ENCODE results near the gene APCDD1.
"Not testable (repeated sequence)": the region's sequence is repeated elsewhere in the genome, so short reads cannot be mapped to it uniquely, and the experiment has no call there.

The APCDD1 gene

DNA sequence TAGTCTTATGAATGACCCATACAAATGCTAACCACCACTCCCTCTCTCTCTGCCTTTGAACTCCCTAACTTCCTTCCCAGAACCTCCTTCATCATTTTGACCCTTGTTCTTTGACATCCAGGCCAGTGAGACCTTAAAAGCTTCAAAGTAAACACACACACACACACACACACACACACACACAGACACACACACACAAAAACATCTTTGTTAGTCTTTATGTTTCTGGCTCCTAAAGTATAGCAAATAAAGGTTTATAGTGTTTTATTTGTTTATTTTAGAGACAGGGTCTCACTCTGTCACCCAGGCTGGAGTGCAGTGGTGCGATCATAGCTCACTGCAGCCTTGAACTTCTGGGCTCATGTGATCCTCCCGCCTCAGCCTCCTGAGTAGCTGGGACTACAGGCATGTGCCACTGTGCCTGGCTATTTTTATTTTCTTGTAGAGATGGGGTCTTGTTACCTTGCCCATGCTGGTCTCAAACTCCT, 9.8 kb downstream of the APCDD1 start:
- not testable (repeated sequence) for H3K27me3 Mint-ChIP-seq; H3K36me3 Mint-ChIP-seq (ENCODE audit: low read depth); H3K9me3 Mint-ChIP-seq; H3K27ac Mint-ChIP-seq; H3K4me3 Mint-ChIP-seq; H3K4me1 Mint-ChIP-seq (ENCODE audit: low read depth)

DNA sequence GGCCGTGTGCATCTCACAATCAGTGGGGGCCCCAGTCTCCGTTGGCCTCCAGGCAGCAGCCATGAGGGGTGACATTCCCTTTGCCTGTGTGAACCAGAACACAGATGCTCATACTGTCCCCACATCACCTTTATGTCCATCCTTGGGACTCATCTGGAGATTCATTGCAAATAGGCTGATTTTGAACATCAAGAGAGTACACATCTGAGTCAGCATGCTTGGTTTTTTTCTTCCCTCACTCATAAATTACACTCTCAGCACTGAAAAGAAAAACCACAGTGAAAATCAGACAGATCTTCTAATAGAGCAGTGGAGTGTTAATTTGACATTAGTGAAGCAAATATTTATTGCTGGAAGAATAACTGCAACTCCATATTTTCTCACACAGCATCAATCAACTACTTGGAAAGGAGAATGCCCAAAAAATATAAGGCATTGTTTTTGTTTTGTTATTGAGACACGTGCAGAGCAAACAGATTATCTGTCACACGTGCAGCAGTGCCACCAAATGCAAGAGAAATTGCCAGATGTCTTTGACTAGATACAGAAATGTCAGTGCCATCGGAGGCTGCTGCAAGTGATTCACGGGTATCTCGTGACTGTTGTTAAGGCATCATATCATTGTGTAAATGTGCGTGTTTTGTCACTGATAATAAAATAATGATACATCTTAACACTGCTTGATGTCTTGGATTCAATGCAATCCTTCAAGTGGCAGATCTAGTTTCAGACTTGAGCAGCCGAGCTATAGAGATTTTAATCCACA, 10.9 kb downstream of the APCDD1 start:
- Mint-ChIP-seq H3K4me1 (ENCODE audit: low read depth) (no peaks in the 10 kb centered on the region), H3K4me3 (no peak overlapping the region), H3K36me3 (ENCODE audit: low read depth) (no peaks in the 10 kb centered on the region), H3K9me3 (peaks cover 6% of the 10 kb centered on the region), H3K27ac (no peak overlapping the region), H3K27me3 (no peaks in the 10 kb centered on the region)

DNA sequence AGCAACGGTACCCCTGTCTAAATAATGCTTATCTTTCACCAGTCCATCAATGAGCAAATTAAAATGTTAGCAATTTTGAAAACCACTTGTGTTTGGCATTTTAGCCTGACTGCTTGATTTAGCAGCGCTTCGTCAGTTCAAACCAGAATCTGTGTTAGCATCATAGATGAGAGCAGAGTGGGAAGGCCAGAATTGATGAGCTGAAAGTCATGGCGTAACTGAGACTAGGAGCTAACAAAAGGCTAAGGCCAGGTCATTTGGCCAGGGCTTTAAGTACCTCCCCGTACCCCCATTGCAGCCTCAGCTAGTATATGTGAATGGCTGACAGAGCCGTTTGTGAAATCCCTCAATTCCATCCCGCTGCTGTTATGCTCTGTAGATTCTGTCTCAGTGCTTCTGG, 16.0 kb downstream of the APCDD1 start:
- no peaks in the 10 kb centered on the region for H3K9me3 Mint-ChIP-seq
- no peaks in the 10 kb centered on the region for H3K36me3 Mint-ChIP-seq (ENCODE audit: low read depth)
- no peak overlapping the region for H3K27ac Mint-ChIP-seq
- no peaks in the 10 kb centered on the region for H3K4me1 Mint-ChIP-seq (ENCODE audit: low read depth)
- H3K4me3 Mint-ChIP-seq: no peak overlapping the region
- peaks cover 4% of the 10 kb centered on the region for H3K27me3 Mint-ChIP-seq

DNA sequence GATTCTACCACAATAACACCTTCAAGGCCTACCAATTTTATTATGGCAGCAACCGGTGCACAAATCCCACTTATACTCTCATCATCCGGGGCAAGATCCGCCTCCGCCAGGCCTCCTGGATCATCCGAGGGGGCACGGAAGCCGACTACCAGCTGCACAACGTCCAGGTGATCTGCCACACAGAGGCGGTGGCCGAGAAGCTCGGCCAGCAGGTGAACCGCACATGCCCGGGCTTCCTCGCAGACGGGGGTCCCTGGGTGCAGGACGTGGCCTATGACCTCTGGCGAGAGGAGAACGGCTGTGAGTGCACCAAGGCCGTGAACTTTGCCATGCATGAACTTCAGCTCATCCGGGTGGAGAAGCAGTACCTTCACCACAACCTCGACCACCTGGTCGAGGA, 17.1 kb downstream of the APCDD1 start:
- H3K4me1 Mint-ChIP-seq (ENCODE audit: low read depth): peaks cover 7% of the 10 kb centered on the region
- H3K9me3 Mint-ChIP-seq: no peaks in the 10 kb centered on the region
- no peak overlapping the region for H3K4me3 Mint-ChIP-seq
- H3K27ac Mint-ChIP-seq: no peak overlapping the region
- H3K36me3 Mint-ChIP-seq (ENCODE audit: low read depth): no peaks in the 10 kb centered on the region
- H3K27me3 Mint-ChIP-seq: peaks cover 10% of the 10 kb centered on the region

DNA sequence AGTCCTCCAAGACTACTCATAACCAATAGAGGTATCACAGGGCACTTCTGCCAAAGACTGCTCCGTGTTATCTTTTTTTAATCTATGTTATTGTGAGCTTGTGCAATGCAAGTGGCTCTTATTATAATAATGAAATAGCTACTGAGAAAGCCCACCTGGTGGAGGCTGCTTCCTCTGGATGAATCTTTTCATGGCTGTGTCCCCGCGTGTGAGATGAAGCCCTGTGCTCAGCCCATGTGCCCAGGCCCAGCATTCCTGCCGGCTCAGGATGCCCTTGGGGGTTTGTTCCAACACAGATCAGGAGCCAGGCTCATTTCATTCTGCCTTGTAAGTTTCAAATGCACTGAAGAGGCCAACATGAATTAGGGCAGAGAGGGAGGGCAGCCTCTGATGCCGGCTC, 18.7 kb downstream of the APCDD1 start:
- H3K9me3 Mint-ChIP-seq: no peaks in the 10 kb centered on the region
- peaks cover 13% of the 10 kb centered on the region for H3K27me3 Mint-ChIP-seq
- H3K4me3 Mint-ChIP-seq: no peak overlapping the region
- no peaks in the 10 kb centered on the region for H3K36me3 Mint-ChIP-seq (ENCODE audit: low read depth)
- H3K27ac Mint-ChIP-seq: no peak overlapping the region
- peaks cover 10% of the 10 kb centered on the region for H3K4me1 Mint-ChIP-seq (ENCODE audit: low read depth)

DNA sequence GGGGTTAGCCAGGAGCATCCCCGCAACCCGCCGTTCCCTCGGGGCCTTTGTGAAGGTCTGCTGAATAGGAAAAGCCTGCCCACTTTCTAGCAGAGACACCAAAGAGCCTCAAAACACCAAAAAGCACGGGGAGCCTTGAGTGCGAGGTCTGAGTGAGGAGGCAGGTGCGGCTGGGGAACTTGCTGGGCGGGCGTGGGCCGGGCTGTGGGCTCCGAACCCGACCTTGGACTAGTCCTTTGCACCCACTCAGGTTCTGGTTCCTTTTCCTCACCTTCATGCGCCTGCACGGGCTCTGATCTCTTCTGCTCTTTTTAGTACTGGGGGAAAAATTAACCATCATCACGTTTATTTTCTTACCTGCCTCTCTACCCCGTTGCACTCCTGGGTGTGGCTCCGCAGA, 19.9 kb downstream of the APCDD1 start:
- peaks cover 15% of the 10 kb centered on the region for H3K4me1 Mint-ChIP-seq (ENCODE audit: low read depth)
- peaks cover 13% of the 10 kb centered on the region for H3K27me3 Mint-ChIP-seq
- H3K36me3 Mint-ChIP-seq (ENCODE audit: low read depth): no peaks in the 10 kb centered on the region
- no peak overlapping the region for H3K4me3 Mint-ChIP-seq
- H3K9me3 Mint-ChIP-seq: no peaks in the 10 kb centered on the region
- no peak overlapping the region for H3K27ac Mint-ChIP-seq

DNA sequence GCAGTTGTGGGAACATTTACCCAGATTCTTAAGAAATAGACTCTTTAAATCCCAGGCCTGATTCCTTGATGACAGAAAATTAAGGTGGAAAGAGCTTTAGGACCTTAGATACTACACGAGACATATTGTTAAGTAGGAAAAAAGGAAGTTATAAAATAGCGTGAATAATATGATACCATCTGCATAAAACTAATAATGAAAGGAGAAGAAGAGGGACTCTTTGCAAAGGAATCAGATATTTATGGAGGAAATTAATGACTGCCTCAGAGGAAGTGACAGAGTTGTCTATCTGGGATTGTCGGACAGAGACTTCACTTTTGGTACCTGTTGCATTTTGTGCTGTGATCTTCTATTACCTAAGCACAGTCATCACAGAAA, 20.8 kb downstream of the APCDD1 start:
- H3K27ac Mint-ChIP-seq: no peak overlapping the region
- H3K36me3 Mint-ChIP-seq (ENCODE audit: low read depth): no peaks in the 10 kb centered on the region
- H3K4me1 Mint-ChIP-seq (ENCODE audit: low read depth): peaks cover 15% of the 10 kb centered on the region
- no peak overlapping the region for H3K4me3 Mint-ChIP-seq
- no peaks in the 10 kb centered on the region for H3K9me3 Mint-ChIP-seq
- peaks cover 13% of the 10 kb centered on the region for H3K27me3 Mint-ChIP-seq

DNA sequence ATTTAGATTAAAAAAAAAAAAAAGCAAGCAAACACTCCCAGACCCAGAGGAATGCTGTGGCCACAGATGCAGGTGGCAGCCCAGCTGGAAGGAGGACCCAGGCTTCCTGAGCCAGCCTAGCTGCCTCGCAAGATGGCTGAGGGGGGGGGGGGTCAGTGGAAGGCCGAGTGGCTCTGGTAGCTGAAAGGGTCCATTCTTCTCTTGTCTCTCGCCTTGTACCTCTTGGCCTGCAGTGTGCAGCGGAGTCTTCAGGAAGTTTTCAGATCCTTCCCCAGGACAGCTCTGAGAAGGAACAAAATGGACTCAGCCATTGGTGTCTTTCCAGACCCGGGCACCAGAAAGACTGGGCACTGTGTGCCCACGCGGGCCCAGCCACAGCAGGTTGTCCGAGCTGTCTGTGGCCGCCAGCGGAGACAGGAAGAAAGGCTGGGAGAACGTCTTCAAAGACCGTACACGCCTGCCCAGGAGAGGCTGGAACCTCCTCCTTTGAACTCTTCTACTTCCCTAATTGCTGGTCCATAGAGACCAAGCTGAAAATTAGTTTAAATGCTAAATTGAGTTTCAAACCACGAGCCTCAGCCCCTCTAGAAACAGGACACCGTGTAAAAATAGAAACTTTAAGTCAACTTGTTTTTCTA, 21.3 kb downstream of the APCDD1 start:
- H3K4me3 Mint-ChIP-seq: peak overlapping the region; percentile 23
- H3K9me3 Mint-ChIP-seq: no peaks in the 10 kb centered on the region
- H3K4me1 Mint-ChIP-seq (ENCODE audit: low read depth): peaks cover 15% of the 10 kb centered on the region
- H3K27me3 Mint-ChIP-seq: peaks cover 13% of the 10 kb centered on the region
- H3K27ac Mint-ChIP-seq: no peak overlapping the region
- no peaks in the 10 kb centered on the region for H3K36me3 Mint-ChIP-seq (ENCODE audit: low read depth)

DNA sequence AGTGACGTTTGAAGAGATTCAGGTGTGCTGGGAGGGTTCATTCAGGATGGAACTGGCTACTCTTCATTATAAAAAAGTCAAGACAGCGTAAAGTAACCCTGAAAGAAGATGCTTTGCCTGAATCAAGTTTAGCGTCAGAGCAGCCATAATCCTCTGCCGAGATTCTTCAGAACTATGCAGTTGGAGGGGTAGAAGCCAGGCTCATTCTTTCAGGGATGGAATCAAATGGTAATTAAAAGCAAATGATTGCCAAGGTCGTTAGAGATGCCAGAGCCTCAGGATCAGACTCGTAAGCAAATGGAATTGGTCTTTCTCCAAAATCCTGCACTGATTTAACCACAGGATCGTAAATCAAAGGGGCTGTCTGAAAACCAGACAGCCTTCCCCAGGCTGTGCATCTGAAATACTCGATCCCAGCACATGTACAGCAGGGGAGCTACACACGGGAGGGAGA, 21.9 kb downstream of the APCDD1 start:
- peak overlapping the region; percentile 23 for H3K4me3 Mint-ChIP-seq
- no peaks in the 10 kb centered on the region for H3K36me3 Mint-ChIP-seq (ENCODE audit: low read depth)
- H3K27ac Mint-ChIP-seq: no peak overlapping the region
- H3K4me1 Mint-ChIP-seq (ENCODE audit: low read depth): peaks cover 15% of the 10 kb centered on the region
- peaks cover 13% of the 10 kb centered on the region for H3K27me3 Mint-ChIP-seq
- H3K9me3 Mint-ChIP-seq: no peaks in the 10 kb centered on the region

DNA sequence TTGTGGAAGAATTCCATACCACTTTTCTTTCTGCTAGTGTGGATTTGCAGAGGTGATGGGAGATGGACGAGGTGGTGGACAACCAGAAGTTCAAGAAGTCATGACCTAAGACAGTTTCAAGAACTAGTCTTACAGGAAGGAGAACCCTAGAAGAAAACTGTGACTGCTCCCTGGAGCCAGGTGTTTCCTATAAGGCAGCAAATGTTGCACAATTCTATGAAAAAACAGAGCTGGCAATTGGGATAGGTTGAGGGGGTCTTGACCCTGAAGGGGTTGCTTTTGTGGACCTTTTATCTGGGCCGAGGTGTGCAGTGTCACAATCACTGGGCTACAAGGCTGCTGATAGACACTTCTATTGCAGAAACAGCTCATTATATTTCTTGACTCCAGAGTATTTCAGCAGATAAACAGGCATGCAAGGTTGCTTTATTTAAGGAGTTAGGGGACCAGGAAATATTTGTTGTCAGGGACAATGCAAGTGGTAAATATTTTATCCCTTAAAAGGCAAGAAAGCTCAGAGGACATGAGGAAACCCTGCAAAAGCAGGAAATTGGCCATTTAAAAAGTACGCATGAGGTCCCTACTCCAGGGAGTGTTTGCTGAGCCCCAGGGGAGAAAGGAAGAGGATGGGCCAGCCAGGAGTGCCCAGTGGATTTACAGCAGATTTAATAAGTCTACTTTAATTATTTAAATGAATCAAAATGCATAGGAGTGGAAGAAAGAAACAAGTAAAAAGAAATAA, 22.9 kb downstream of the APCDD1 start:
- Mint-ChIP-seq H3K4me3 (no peak overlapping the region), H3K4me1 (ENCODE audit: low read depth) (peaks cover 15% of the 10 kb centered on the region), H3K27me3 (peaks cover 13% of the 10 kb centered on the region)

DNA sequence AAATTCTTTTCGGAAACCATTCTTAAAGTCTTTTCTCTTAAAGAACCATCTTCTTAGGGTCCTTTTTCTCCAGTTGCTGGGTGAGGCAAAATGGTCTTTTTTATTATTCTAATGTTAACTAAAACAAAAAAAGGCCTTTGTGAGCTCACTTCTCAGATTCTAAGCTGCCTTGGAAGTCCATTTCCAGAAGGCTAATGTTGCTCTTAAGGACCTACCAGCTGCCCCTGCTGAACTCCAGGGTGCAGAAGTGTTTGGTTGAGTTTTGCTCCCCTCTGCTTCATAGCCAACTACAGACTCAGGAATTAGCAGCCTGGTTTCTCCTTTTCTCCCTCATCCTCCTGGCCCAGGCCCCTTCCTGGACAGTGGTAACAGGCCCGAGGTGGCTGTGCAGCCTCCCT, 23.4 kb downstream of the APCDD1 start:
- Mint-ChIP-seq H3K27ac (no peak overlapping the region), H3K9me3 (no peaks in the 10 kb centered on the region), H3K27me3 (peaks cover 13% of the 10 kb centered on the region), H3K36me3 (ENCODE audit: low read depth) (no peaks in the 10 kb centered on the region), H3K4me1 (ENCODE audit: low read depth) (peaks cover 18% of the 10 kb centered on the region), H3K4me3 (no peak overlapping the region)

More for the DNA sequence above, 22.9 kb downstream of the APCDD1 start:
- Mint-ChIP-seq H3K27ac (no peak overlapping the region), H3K36me3 (ENCODE audit: low read depth) (no peaks in the 10 kb centered on the region), H3K9me3 (no peaks in the 10 kb centered on the region)

DNA sequence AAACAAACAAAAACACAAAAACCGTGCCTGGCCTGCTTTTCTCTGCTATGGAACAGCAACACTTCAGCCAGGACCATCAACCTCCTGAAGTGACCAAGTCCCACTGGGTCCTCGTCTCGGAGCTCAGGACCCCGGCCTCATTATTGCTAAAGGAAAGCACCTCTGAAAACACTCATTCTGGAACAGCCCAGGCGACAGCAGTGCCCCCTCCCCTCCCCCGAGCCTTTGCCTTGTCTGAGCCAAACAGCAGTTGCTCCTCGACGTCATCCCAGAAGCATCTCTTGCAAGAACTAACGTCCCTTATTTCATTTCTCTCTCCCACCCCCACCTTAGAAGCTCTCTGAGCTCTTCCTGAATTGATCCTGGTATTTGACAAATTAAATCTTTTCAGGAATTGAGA, 27.4 kb downstream of the APCDD1 start:
- Mint-ChIP-seq H3K9me3 (no peaks in the 10 kb centered on the region), H3K4me1 (ENCODE audit: low read depth) (peaks cover 18% of the 10 kb centered on the region), H3K27ac (no peak overlapping the region), H3K27me3 (peaks cover 3% of the 10 kb centered on the region), H3K4me3 (no peak overlapping the region), H3K36me3 (ENCODE audit: low read depth) (no peaks in the 10 kb centered on the region)

DNA sequence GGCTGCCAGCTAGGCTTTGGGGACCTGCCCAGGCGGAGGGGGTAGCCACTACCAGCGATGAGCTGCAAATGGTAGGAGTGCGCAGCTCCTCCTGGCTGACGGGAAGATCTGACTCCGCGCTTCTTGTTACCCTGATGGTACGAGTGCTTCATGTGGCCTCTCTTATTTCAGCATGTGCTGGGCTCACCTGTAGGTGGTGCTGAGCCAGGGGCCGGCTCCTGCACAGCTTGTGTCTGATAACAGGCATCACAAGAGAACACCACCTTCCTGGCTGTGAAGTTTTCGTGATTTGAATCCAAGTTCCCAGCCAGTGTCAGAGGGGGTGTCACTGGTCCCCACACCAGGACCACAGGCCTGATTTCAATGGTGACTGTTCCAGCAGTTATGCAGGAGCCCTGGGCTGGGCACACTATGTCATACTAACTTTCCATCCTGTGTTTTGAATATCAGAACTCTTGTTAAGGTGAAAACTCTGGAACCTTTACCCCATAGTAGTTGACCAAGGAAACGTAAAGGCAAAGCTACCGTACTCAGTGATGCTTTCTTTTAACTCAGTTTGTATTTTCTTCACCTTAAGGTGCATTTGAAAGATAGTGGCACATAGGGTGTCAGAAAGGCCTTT, 28.0 kb downstream of the APCDD1 start:
- H3K4me1 Mint-ChIP-seq (ENCODE audit: low read depth): peaks cover 15% of the 10 kb centered on the region
- H3K27ac Mint-ChIP-seq: no peak overlapping the region
- no peak overlapping the region for H3K4me3 Mint-ChIP-seq

DNA sequence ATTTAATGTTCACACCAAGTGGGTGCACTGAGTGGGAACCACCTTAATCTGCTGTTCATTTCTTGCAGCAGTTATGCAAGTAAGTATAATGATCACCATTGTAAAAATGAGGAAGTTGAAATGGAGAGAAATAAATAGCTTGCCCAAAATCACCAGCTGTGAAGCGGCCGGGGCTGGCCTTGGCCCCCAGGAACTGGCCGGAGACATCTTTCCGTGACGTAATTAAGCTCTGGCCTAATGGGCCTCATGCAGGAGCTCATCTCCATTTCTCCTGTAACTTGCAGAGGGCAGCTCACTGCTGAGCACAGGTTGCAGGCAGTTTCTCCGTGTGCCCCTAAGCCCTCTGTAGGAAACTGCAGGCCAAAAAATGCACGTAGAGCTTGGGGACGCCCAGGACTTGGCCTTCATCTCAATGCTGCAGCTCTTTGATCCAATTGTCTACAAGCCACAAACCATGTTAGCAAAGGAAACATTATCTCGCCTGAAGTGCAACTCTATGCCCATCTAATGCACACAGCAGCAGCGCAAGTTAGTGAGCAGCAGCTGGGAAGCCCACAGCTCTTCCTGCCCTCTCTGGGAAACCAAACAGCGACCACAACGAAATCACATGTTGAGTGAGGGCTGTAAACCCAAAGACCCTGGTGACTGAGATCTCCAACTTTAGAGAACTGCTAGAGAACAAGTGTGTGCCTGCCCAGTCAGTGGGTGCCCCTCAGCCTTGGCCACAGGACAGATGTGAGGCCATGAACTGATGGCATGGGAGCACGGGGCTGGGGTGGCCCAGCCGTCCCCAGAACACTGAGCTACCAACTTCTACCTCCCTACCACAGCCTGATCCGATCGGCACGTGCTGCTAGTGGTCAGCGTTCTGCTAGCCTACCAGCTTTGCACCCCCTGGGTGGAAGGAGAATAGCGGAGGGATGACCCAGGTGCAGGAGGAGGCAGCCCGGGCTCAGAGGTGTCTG, 28.8 kb downstream of the APCDD1 start:
- H3K36me3 Mint-ChIP-seq (ENCODE audit: low read depth): no peaks in the 10 kb centered on the region
- peaks cover 15% of the 10 kb centered on the region for H3K4me1 Mint-ChIP-seq (ENCODE audit: low read depth)
- no peak overlapping the region for H3K4me3 Mint-ChIP-seq
- H3K27ac Mint-ChIP-seq: no peak overlapping the region
- H3K9me3 Mint-ChIP-seq: no peaks in the 10 kb centered on the region
- no peaks in the 10 kb centered on the region for H3K27me3 Mint-ChIP-seq

More for the DNA sequence above, 28.0 kb downstream of the APCDD1 start:
- H3K27me3 Mint-ChIP-seq: no peaks in the 10 kb centered on the region
- H3K9me3 Mint-ChIP-seq: no peaks in the 10 kb centered on the region
- H3K36me3 Mint-ChIP-seq (ENCODE audit: low read depth): no peaks in the 10 kb centered on the region

Measured in stimulated activated naive CD8-positive, alpha-beta T cell treated with anti-CD3 and anti-CD28 coated beads, Interleukin-15, Interleukin-2, amounts not matched to agents 100 ng/mL and 50 ng/mL, for 24 hours (primary cell).